RWPE2 (cell line): ENCODE results near the gene TGFB3.
A peak's percentile ranks its signal among the peaks of the same experiment; 100 is the strongest.

Experiments
- ATAC-seq: fragments of 200-7000 bp; cut with Tn5 transposase; 3 replicates; pipeline ENCODE4 v1.9.1; 2021; ENCODE audit warnings: low read depth
- DNase-seq: peaks from one replicate; pipeline ENCODE4 v3.0.0-alpha.2; 2020; ENCODE audit warnings: low spot score
- H3K27ac ChIP-seq: fragments of 450-650 bp; 2 replicates; pipeline ENCODE4 v1.5.1; 2017; ENCODE audit warnings: mild to moderate bottlenecking; ENCODE audit not compliant: poor library complexity, severe bottlenecking
- H3K27me3 ChIP-seq: fragments of 250-450 bp; sonication (Bioruptor Pico); 2 replicates; pipeline ENCODE4 v1.5.1; 2021; ENCODE audit warnings: mild to moderate bottlenecking, moderate library complexity; ENCODE audit not compliant: insufficient read depth, poor library complexity, severe bottlenecking
- H3K36me3 ChIP-seq: fragments of 250-450 bp; sonication (Bioruptor Pico); 2 replicates; pipeline ENCODE4 v1.5.1; 2020; ENCODE audit warnings: low read depth, mild to moderate bottlenecking, moderate library complexity
- H3K4me1 ChIP-seq: fragments of 250-450 bp; sonication (Bioruptor Pico); 2 replicates; pipeline ENCODE4 v1.5.1; 2021; ENCODE audit warnings: mild to moderate bottlenecking, moderate library complexity; ENCODE audit not compliant: insufficient read depth, poor library complexity, severe bottlenecking
- H3K4me3 ChIP-seq: fragments of 250-450 bp; sonication (Bioruptor Pico); 2 replicates; pipeline ENCODE4 v1.5.1; 2021; ENCODE audit warnings: mild to moderate bottlenecking, moderate library complexity; ENCODE audit not compliant: severe bottlenecking
- H3K9me3 ChIP-seq: fragments of 250-450 bp; sonication (Bioruptor Pico); 2 replicates; pipeline ENCODE4 v1.5.1; 2021; ENCODE audit warnings: mild to moderate bottlenecking, moderate library complexity; ENCODE audit not compliant: severe bottlenecking
- TF ChIP-seq, protein P1 (sequence below): fragments of 450-650 bp; IDR thresholded peaks from one replicate; pipeline ENCODE4 v1.5.1; 2017; ENCODE audit warnings: mild to moderate bottlenecking, moderate library complexity; ENCODE audit not compliant: poor library complexity, severe bottlenecking

Gene TGFB3

DNA sequence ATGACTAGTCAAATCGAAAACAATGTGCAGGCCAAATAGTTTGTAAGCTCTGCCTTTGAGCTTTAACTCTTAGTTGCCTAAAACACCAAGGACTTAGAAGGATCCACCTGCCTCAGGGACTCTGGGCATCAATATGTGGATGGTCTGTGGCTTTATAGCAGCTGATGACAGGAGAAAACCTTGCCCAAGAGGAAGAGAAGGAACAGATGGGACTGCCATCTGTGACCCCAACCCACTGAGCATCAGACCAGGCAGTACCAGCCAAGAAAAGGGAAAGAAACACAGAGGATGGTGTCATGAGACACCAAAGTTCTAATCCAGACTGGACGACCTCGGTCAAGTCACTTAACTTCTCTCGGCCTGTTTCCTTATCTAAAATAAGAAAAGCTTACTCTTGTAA, 12.7 kb downstream of the TGFB3 start:
- H3K9me3 ChIP-seq = no peaks in the 10 kb centered on the region
- no peak for ATAC-seq
- TF ChIP-seq, protein P1, sequence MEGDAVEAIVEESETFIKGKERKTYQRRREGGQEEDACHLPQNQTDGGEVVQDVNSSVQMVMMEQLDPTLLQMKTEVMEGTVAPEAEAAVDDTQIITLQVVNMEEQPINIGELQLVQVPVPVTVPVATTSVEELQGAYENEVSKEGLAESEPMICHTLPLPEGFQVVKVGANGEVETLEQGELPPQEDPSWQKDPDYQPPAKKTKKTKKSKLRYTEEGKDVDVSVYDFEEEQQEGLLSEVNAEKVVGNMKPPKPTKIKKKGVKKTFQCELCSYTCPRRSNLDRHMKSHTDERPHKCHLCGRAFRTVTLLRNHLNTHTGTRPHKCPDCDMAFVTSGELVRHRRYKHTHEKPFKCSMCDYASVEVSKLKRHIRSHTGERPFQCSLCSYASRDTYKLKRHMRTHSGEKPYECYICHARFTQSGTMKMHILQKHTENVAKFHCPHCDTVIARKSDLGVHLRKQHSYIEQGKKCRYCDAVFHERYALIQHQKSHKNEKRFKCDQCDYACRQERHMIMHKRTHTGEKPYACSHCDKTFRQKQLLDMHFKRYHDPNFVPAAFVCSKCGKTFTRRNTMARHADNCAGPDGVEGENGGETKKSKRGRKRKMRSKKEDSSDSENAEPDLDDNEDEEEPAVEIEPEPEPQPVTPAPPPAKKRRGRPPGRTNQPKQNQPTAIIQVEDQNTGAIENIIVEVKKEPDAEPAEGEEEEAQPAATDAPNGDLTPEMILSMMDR = no peak
- no peak for DNase-seq
- H3K27ac ChIP-seq = no peak overlapping the region
- no peaks in the 10 kb centered on the region for H3K27me3 ChIP-seq
- H3K4me3 ChIP-seq = no peak overlapping the region
- H3K36me3 ChIP-seq = no peaks in the 10 kb centered on the region
- H3K4me1 ChIP-seq = no peaks in the 10 kb centered on the region

DNA sequence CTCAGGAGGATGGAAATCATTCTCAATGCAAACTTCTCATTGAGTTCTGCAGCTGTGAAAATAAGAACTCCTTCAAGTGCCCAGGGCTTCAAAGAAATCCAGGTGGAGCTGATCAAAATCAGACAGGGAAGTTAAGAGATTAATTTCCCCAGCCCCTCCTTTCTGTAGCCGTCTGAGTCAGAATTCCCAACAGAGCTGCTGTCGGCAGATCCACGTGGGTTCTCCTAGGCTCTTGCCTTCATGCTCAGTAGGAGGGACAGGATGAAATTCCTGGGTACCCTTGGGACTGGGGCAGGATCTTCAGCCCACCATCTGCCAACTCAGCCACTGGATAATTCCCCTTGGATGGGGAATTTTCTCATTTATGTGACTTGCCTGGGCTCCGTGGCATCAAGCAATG, 13.3 kb downstream of the TGFB3 start:
- no peak overlapping the region for H3K4me3 ChIP-seq
- H3K27ac ChIP-seq = no peak overlapping the region
- TF ChIP-seq, protein P1 = no peak
- H3K9me3 ChIP-seq = no peaks in the 10 kb centered on the region
- H3K4me1 ChIP-seq = no peaks in the 10 kb centered on the region
- ATAC-seq (peak; percentile 38; the same call in 1 of the 3 replicates), DNase-seq (no peak)
- no peaks in the 10 kb centered on the region for H3K36me3 ChIP-seq
- no peaks in the 10 kb centered on the region for H3K27me3 ChIP-seq

DNA sequence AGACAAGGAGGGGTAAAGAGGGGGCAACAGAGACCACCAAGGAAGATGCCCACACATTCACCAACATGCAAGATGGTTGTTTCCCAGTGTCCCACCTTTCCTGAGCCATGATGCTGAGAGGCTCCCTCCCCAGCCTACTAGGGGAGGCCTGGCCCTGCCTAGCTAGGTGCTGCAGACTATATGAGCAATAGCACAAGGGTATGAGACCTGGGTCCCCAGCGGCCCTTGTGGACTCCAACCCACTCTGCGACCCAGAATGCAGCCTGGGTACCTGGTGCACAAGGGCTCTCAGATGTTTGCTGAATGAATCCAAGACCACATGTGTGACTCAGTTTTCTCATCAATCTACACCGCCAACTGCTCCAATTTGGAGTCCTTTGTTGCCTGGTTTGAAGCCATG, 13.9 kb downstream of the TGFB3 start:
- Histone ChIP-seq H3K9me3 (no peaks in the 10 kb centered on the region), H3K4me1 (no peaks in the 10 kb centered on the region), H3K4me3 (no peak overlapping the region), H3K27ac (no peak overlapping the region), H3K27me3 (no peaks in the 10 kb centered on the region), H3K36me3 (no peaks in the 10 kb centered on the region)
- ATAC-seq (no peak), DNase-seq (no peak)
- TF ChIP-seq, protein P1 = no peak

DNA sequence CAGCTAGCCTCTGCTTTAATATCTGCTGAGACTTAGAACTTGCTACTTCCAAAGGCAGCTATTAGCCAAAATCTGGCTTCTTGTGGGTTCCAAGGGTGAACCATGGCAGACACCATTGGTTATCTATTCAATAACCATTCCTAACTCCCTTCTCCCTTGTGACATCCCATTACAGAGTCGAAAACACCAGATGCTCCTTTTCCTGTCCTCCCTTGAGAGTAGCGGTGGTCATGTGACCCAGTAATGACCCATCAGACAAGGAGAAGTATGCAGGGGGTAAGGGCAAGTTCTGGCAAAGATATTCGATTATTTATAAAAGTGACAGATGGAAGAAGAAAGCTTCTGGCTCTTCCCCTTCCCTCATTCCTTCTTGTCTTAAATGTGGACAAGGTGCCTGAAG, 20.1 kb downstream of the TGFB3 start:
- TF ChIP-seq, protein P1 = no peak
- ATAC-seq = no peak
- no peak overlapping the region for H3K27ac ChIP-seq
- no peak overlapping the region for H3K4me3 ChIP-seq
- DNase-seq = no peak
- H3K4me1 ChIP-seq = no peaks in the 10 kb centered on the region
- no peaks in the 10 kb centered on the region for H3K9me3 ChIP-seq
- H3K27me3 ChIP-seq = no peaks in the 10 kb centered on the region
- H3K36me3 ChIP-seq = no peaks in the 10 kb centered on the region

DNA sequence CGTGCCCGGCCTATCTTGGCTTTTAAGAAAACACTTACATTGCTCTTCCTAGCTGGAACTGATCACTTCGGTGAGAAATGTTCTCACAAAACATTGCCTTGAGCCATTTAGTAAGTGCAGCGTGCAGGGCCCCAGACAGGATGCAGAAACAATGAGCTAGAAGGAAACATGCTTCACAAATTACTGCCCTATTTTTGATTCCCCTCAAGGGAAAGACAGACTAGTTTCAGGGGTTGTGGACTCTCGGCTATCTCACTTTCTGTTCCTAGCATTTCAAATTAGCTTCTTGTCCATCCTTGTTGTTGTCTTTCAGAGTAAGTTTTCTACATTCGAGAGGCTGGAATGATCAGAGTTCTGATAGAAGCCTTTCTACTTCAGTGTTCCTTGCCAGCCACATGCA, 21.6 kb downstream of the TGFB3 start:
- Histone ChIP-seq H3K36me3 (no peaks in the 10 kb centered on the region), H3K4me3 (no peak overlapping the region), H3K27ac (no peak overlapping the region), H3K9me3 (no peaks in the 10 kb centered on the region), H3K27me3 (no peaks in the 10 kb centered on the region), H3K4me1 (no peaks in the 10 kb centered on the region)
- DNase-seq = no peak
- no peak for ATAC-seq
- TF ChIP-seq, protein P1 = no peak
